GM12878 (cell line): ENCODE data around the gene DAPK3. TPM values are rescaled to one million over a fixed set of nuclear protein-coding genes. Genes with fewer than 3 reads are reported as not detected.

Experiments
- ATF3 ChIP-seq: IDR thresholded peaks from 2 replicates; pipeline ENCODE4 v1.6.1; 2011; ENCODE audit warnings: low read depth, mild to moderate bottlenecking, low read length, moderate library complexity, borderline replicate concordance; ENCODE audit errors: extremely low read depth
- BCL11A ChIP-seq: IDR thresholded peaks from 2 replicates; pipeline ENCODE4 v1.6.1; 2011; ENCODE audit warnings: low read depth, low read length
- CEBPZ ChIP-seq: fragments of 150-350 bp; IDR thresholded peaks from 2 replicates; pipeline ENCODE4 v1.6.1; 2016; ENCODE audit warnings: low read depth, low read length
- ELK1 ChIP-seq: IDR thresholded peaks from 2 replicates; pipeline ENCODE4 v1.6.1; 2012; ENCODE audit warnings: low read depth, low read length, improper control_type of control experiment
- ETV6 ChIP-seq, 2 experiments: fragments of 450-650 bp in 1 of 2; IDR thresholded peaks in 1 of 2; conservative IDR thresholded peaks in 1 of 2; 2 replicates each; pipeline ENCODE4 v1.6.1; 2014; ENCODE audit warnings: antibody characterized with exemption in 1 of 2, borderline replicate concordance in 1 of 2, low read depth in 1 of 2, mild to moderate bottlenecking in 1 of 2, moderate library complexity in 1 of 2
- FOS ChIP-seq: IDR thresholded peaks from 3 replicates; pipeline ENCODE4 v1.6.1; 2011; ENCODE audit warnings: borderline replicate concordance; ENCODE audit not compliant: insufficient read length; ENCODE audit errors: extremely low read depth
- GABPA ChIP-seq: IDR thresholded peaks from 2 replicates; pipeline ENCODE4 v1.6.1; 2014; ENCODE audit warnings: antibody characterized with exemption, low read depth, mild to moderate bottlenecking, inconsistent platforms
- KAT2A ChIP-seq: conservative IDR thresholded peaks from 2 replicates; pipeline ENCODE4 v1.6.1; 2011; ENCODE audit warnings: low read depth, low read length; ENCODE audit not compliant: control insufficient read depth
- MEF2B ChIP-seq: fragments of 450-650 bp; IDR thresholded peaks from 2 replicates; pipeline ENCODE4 v1.6.1; 2018; ENCODE audit warnings: mild to moderate bottlenecking, moderate library complexity; ENCODE audit not compliant: partially characterized antibody, poor library complexity, severe bottlenecking
- RB1 ChIP-seq: fragments of 450-650 bp; formaldehyde crosslinking; IDR thresholded peaks from 2 replicates; pipeline ENCODE4 v1.6.1; 2017; ENCODE audit warnings: mild to moderate bottlenecking, borderline replicate concordance
- TAF1 ChIP-seq: IDR thresholded peaks from 2 replicates; pipeline ENCODE4 v1.6.1; 2011; ENCODE audit warnings: mild to moderate bottlenecking, low read depth, low read length, borderline replicate concordance
- YY1 ChIP-seq: IDR thresholded peaks from 2 replicates; pipeline ENCODE4 v1.6.1; 2011; ENCODE audit warnings: low read depth, mild to moderate bottlenecking, low read length
- ZBTB11 ChIP-seq: fragments of 450-650 bp; formaldehyde crosslinking; IDR thresholded peaks from 2 replicates; pipeline ENCODE4 v1.5.0; 2022; ENCODE audit warnings: mild to moderate bottlenecking, missing genetic modification characterization
- ZNF207 ChIP-seq: fragments of 450-650 bp; IDR thresholded peaks from 2 replicates; pipeline ENCODE4 v1.6.1; 2014; ENCODE audit warnings: antibody characterized with exemption, mild to moderate bottlenecking, borderline replicate concordance
- ZNF274 ChIP-seq: IDR thresholded peaks from one replicate; pipeline ENCODE4 v1.8.0; 2011; ENCODE audit not compliant: insufficient read length, insufficient read depth
- ZNF384 ChIP-seq: IDR thresholded peaks from 2 replicates; pipeline ENCODE4 v1.6.1; 2012; ENCODE audit warnings: low read depth, mild to moderate bottlenecking, low read length, improper control_type of control experiment, borderline replicate concordance
- polyA plus RNA-seq, 11 experiments: library from polyadenylated mRNA; depleted of rRNA in 4 of 11; unstranded in 6 of 11; stranded (reverse) in 5 of 11; fragments of >200 nt; fragmentation: Nextera tagmentation in 4 of 11; fragmentation: Illumina TruSeq in 1 of 11; extraction: Ambion mirVana in 4 of 11; extraction: Trizol in 1 of 11; gene quantifications; 1 replicate in 1 of 11; 2 replicates in 10 of 11; pipeline versions ENCODE4 v1.2.1 to v1.2.3, GENCODE V29; 2011 to 2016; ENCODE audit warnings: inconsistent platforms in 2 of 11, missing spikeins in 2 of 11, low read depth in 1 of 11
- total RNA-seq, 4 experiments: library from RNA; depleted of rRNA in 3 of 4; stranded (reverse); fragments of >200 nt in 3 of 4; fragmentation: Illumina TruSeq in 1 of 4; extraction: Trizol in 1 of 4; gene quantifications; 2 replicates each; pipeline versions ENCODE4 v1.2.1 to v1.2.3, GENCODE V29; 2013 to 2021

The DAPK3 gene
- total and polyA plus RNA-seq, 10 of the 15 experiments (the other 5 are each of a cell fraction or from before 2014, with no cell fraction given): 0.13 to 46.4 (median 24.8) TPM

GRCh38 chr19:3984908-3985642, 14.2 kb upstream of the DAPK3 start, which contains the start of gene EEF2 (continued):
- TF ChIP-seq TAF1: peak; percentile 100
- TF ChIP-seq FOS: no peak
- TF ChIP-seq CEBPZ: no peak
- TF ChIP-seq ZNF207: peak; percentile 95
- peak; percentile 45; the same call in 1 of the 2 replicates for TF ChIP-seq BCL11A
- TF ChIP-seq ZNF274: no peak
- no peak for TF ChIP-seq KAT2A
- TF ChIP-seq GABPA: no peak
- TF ChIP-seq ZNF384: no peak
- peak; percentile 82; the same call in 1 of the 2 replicates for TF ChIP-seq ATF3
- TF ChIP-seq ZBTB11 (CRISPR knock-in tag): peak; percentile 17; the same call in 1 of the 2 replicates
- TF ChIP-seq ETV6 (conservative IDR thresholded peaks at IDR 0.05 in 1 of 2, IDR thresholded peaks at IDR 0.05 in 1 of 2; ENCODE audit: borderline replicate concordance in 1 of 2, low read depth in 1 of 2): no peak
- TF ChIP-seq YY1: peak; percentile 96
- TF ChIP-seq RB1: peak; percentile 91; the same call in 1 of the 2 replicates
- 0 out of 2 replicates have a peak, but pooled peaks have one; percentile 65 for TF ChIP-seq ELK1
- TF ChIP-seq MEF2B: no peak
